ENCODE results near the gene DUSP10.

Gene DUSP10

GRCh38 chr1:221664253-221664652, 77.6 kb downstream of the DUSP10 start:
- DNase-seq (ENCODE audit: insufficient read length, low spot score) (no peak), FAIRE-seq (no peak)

GRCh38 chr1:221663321-221663720, 78.6 kb downstream of the DUSP10 start:
- FAIRE-seq (no peak), DNase-seq (ENCODE audit: insufficient read length, low spot score) (no peak)

- no peak for DNase-seq (ENCODE audit: insufficient read length, low spot score)
- FAIRE-seq, result no peak
Observed at GRCh38 chr1:221655766-221656305, 86.1 kb downstream of the DUSP10 start.
